ENCODE data around the gene LRBA. TPM values are rescaled to one million over a fixed set of nuclear protein-coding genes. Genes with fewer than 3 reads are reported as not detected.

The LRBA gene
- total RNA-seq, 6 experiments from 2014 or later = 13.6 to 17.6 (median 15.0) TPM

GRCh38 chr4:150805183-150806025 is 209.7 kb downstream of the LRBA start:
- no peaks in the 10 kb centered on the region for H3K9me3 Mint-ChIP-seq
- TF ChIP-seq CTCF (IDR thresholded peaks at IDR 0.05) = no peak
- H3K36me3 Mint-ChIP-seq (ENCODE audit: low read depth) = no peaks in the 10 kb centered on the region
- no peaks in the 10 kb centered on the region; the same call in 1 of the 2 replicates for H3K4me1 Mint-ChIP-seq (ENCODE audit: low read depth)
- no peaks in the 10 kb centered on the region; the same call in 1 of the 2 replicates for H3K27me3 Mint-ChIP-seq (ENCODE audit: insufficient read depth)
- H3K27ac Mint-ChIP-seq = no peak overlapping the region
- no peak for DNase-seq
- no peak overlapping the region for H3K4me3 Mint-ChIP-seq

- DNase-seq = no peak
- TF ChIP-seq CTCF (IDR thresholded peaks at IDR 0.05) = no peak
- Mint-ChIP-seq H3K36me3 (ENCODE audit: low read depth) (no peaks in the 10 kb centered on the region), H3K27me3 (ENCODE audit: insufficient read depth) (no peaks in the 10 kb centered on the region), H3K4me3 (no peak overlapping the region), H3K4me1 (ENCODE audit: low read depth) (no peaks in the 10 kb centered on the region; the same call in 1 of the 2 replicates), H3K27ac (no peak overlapping the region), H3K9me3 (no peaks in the 10 kb centered on the region)
Observed at GRCh38 chr4:150801833-150802232, 213.3 kb downstream of the LRBA start.

- H3K27ac Mint-ChIP-seq = no peak overlapping the region
- DNase-seq = no peak
- no peaks in the 10 kb centered on the region for H3K36me3 Mint-ChIP-seq (ENCODE audit: low read depth)
- H3K4me3 Mint-ChIP-seq = no peak overlapping the region
- H3K9me3 Mint-ChIP-seq = no peaks in the 10 kb centered on the region
- peak; percentile 58 for TF ChIP-seq CTCF (IDR thresholded peaks at IDR 0.05)
- H3K27me3 Mint-ChIP-seq (ENCODE audit: insufficient read depth) = no peaks in the 10 kb centered on the region
- H3K4me1 Mint-ChIP-seq (ENCODE audit: low read depth) = no peaks in the 10 kb centered on the region
Observed at GRCh38 chr4:150799207-150799606, 215.9 kb downstream of the LRBA start.

GRCh38 chr4:150794706-150795105 is 220.4 kb downstream of the LRBA start:
- no peak for DNase-seq
- H3K36me3 Mint-ChIP-seq (ENCODE audit: low read depth) = no peaks in the 10 kb centered on the region

GRCh38 chr4:150789864-150790263 is 225.2 kb downstream of the LRBA start:
- Mint-ChIP-seq H3K36me3 (ENCODE audit: low read depth) (no peaks in the 10 kb centered on the region), H3K4me1 (ENCODE audit: low read depth) (no peaks in the 10 kb centered on the region), H3K27me3 (ENCODE audit: insufficient read depth) (no peaks in the 10 kb centered on the region), H3K27ac (no peak overlapping the region), H3K9me3 (no peaks in the 10 kb centered on the region), H3K4me3 (no peak overlapping the region)
- DNase-seq = no peak
- TF ChIP-seq CTCF (IDR thresholded peaks at IDR 0.05) = no peak

More at GRCh38 chr4:150794706-150795105, 220.4 kb downstream of the LRBA start:
- Mint-ChIP-seq H3K9me3 (no peaks in the 10 kb centered on the region), H3K27ac (no peak overlapping the region), H3K27me3 (ENCODE audit: insufficient read depth) (no peaks in the 10 kb centered on the region), H3K4me3 (no peak overlapping the region), H3K4me1 (ENCODE audit: low read depth) (no peaks in the 10 kb centered on the region)
- TF ChIP-seq CTCF (IDR thresholded peaks at IDR 0.05) = no peak

Measured in HFFc6 (cell line).